Renal pelvis (tissue), 4 donors: Measurements from ENCODE around the gene NCOA7. TPM values are rescaled to one million over a fixed set of nuclear protein-coding genes. Genes with fewer than 3 reads are reported as not detected.
"Not testable (repeated sequence)": the region's sequence is repeated elsewhere in the genome, so short reads cannot be mapped to it uniquely, and the experiment has no call there.

ENCODE experiments used
- DNase-seq: peaks from one replicate; pipeline ENCODE4 v3.0.0-alpha.2; 2013
- polyA plus RNA-seq, 3 donors: library from polyadenylated mRNA; unstranded; fragments of 120-200 nt; gene quantifications; one replicate each; pipeline ENCODE4 v1.2.1, GENCODE V29; 2013; ENCODE audit not compliant: insufficient read length in 3 of 3

The NCOA7 gene
- polyA plus RNA-seq, 3 donors = 31.4 to 50.9 (median 42.6) TPM

DNA sequence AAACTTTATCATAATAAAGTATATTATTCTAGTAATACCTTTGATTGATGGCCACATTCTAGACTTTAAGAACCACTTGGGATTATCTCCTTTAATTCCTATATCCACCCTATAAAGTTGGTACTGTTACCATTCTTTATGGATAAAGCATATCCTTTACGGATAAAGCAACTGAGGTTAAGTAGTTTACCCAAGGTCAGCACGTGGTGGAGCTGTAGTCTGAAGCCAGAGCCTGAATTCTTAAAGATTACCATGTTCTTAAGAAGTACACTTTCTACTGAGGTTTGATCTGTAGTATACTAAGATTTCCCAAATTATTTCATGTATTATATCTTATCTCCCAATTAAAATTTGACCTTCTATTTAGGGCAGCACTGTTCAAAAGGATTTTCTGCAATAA lies 3.0 kb upstream of the NCOA7 start:
- DNase-seq = no peak

DNA sequence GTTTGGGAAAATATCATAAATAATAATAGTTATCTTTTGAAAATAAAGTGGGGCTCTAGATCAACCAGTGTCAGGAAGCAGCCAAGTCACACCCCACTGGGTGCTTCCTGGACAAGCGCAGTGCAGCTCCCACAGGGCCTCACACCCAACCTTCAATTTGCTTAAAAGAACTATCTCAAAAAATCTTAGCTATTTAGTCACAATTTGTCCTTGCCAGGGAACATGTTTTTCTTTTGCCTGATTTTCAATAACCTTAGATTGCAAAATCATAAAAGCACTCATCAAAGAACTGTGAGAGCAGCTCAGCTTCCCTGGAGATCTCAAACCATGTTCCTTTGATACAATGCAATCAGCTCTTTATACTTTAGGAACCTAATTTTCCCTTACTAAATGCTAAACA lies 1.6 kb upstream of the NCOA7 start:
- no peak for DNase-seq

DNA sequence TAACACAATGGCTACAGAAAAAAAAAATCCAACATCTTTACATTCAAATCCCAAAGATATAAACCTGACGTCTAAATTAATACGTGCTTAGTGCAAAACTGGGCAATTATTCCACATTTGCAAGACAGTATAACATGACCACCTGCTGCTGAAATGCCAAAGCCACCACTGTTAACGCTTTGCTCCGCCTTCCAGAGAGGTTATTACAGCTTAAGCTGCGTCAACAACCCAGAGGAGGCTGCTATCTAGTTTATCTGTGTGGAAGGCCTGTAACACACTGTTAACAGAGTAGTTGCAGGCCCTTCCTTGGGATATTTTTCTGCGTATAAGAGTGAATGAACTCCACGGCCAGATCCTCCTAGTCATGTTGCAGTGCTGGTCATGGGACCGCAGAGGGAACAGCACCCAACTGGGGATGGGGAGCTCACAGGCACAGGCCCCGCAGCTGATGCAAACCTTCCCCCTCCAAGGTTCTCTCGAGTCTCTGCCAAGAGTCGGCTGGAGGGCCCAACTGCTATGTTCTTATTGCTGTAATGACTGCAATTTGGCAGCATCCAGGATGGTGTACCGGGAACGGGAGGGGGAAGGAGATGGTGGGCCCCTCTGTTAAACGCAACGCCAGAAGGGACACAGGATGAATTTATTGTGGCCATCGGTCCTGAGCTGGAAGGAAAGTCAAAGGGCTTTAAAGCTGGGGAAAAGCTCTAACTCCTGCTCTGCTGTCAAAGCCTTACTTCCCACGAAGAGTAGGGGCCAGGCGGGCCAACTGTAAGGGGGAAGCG lies 993 bp upstream of the NCOA7 start:
- DNase-seq = peak; percentile 43

DNA sequence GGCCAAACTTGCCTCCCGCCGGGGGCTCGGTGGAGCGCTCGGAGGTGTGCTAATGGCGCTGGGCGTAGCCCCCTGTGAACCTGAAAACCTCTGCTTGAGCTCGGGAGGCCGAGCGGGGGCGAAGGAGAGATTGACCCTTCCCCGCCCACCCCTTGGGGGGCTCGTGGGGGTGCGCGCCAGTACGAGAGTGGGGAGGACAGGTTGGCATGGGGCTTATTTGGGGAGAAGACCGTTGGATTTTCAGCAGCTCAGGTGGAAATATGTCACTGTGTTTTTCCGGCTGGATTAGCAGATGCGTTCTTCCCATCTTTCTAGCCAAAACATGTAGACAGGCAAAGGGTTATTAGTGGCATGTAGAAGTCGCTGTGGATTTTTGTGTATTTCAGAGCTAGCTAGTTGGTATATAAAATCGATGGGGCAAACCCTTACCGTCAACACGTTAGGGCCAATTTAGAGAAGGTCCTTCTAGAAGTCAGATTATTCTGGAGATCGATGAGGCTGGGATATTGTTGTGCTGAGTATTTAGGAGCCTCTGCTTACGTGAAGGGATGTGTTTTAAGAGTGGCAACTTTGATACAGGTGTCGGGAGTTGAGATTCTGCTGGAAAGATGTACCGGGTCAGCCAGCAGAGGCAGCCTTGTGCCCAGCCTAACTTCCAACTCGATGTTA lies 525 bp downstream of the NCOA7 start:
- DNase-seq = no peak

DNA sequence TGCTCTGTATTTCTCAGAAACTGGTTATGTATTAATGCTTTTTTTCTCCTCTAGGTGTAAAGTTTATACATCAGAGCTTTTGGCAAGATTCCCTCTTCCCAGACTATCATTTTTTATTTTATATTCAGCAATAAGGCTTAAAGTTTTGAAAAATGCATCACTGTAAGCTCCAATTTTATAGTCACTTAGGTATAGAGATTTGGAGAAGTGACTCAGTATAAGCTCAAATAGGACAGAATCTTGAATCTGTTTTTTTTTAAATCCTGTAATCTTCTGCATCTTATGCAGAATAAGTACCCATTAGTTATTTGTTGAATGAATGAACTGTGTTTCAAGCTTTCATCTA lies 1.0 kb downstream of the NCOA7 start:
- DNase-seq = no peak

DNA sequence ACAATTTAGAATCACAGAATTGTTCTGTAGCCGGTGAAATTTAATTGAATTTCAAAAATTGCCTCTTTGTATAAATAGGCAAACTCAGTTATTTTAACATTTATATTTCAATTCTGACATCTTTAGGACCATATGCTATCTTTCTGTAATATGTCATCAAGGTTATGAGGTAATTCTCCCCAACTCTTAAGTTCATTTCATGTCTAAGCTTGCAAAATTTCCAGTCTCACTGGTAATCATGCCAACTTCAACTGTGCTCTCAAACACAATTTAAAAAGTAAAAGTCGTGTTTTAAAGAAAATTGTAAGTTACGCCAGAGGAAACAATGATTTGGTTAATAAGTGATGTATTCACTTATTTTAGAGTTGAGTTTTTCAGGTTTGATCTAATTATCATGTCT lies 1.4 kb downstream of the NCOA7 start:
- DNase-seq = no peak

DNA sequence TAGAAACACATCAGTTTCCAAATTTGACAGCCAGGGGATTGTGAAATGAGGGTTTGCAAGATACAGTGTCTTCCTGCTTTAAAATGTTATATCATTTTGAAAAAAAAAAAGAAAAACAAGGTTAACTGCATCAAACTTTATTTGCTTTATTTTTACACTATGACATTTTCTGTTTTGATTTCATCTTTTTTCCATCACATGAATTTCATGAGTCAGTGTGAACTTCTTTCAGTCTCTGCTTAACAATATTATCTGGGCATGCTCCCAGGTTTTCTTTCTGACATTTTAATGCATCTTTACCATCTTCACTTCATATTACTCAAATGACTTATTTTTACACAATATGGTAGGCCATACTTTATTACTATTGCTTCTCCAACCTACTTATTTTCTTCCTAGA lies 1.9 kb downstream of the NCOA7 start:
- no peak for DNase-seq

DNA sequence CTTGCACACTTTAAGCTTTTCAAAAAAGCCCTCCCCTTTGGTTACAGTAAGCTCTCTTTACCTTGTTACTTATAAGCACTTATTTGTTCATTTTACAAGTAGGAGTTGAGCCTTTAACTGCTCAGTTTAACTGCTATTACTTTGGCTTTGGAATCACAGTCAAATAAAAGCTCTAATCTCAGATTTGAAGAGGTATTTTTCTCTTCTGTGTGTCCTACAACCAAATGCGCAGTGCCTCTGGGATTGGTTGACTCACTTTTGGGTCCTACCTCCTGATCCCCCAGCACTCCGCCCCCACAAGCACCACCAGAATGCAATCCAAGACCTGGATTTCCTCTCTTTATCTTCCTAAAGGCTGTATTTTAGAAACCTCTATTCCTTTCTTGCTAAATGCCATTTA lies 2.5 kb downstream of the NCOA7 start:
- no peak for DNase-seq

DNA sequence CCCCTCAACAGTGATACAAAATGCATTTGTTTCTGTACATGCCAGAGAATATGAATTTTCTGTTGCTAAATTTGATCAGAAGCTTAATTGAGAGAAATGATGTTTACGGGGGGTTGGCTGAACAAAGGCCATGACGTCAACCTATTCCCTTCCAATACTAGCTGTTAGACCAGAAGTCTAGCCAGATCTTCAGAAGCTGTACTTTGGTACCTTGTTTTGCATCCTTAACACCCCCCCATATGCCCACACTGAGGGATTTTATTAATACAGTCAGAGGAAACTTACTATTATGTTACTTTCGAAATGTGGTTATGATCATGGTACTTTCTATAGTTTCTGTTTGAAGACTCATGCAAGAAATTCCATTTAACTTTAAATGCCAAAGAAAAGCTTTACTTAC lies 3.1 kb downstream of the NCOA7 start:
- no peak for DNase-seq

DNA sequence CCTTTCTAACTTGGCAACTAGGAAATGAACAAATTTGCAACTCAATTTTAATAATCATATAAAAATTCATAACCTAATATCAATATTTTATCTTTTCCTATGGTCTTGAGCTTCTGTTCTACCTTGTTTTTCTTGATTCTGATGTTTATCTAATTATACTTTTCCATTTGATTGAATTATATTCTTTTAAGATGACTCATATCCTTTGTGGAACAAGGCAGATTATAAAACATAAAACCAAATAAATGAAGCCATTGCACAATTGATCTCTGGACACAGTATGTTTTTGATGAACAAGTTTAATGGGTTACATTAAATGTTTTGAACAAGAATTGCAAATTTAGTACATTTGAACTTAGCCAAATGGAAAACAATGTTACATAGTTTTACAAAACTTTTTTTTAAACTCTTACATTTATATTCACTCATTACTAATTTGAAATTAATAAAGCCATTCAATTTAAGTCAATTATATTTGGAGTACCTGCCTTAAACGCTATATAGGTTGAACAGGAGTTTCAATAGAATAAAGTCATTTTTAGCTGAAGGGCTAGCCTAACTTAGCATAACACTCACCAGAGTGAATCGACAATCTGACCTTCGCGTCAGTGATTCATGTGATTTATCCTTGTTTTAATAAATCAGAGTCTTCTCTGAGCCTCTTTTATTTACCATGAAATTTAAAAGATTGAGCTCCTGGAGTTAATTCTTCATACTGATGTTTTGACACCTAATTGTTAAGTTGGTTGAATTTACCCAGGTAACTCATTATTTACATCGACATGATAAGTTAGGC lies 3.8 kb downstream of the NCOA7 start:
- DNase-seq = no peak

DNA sequence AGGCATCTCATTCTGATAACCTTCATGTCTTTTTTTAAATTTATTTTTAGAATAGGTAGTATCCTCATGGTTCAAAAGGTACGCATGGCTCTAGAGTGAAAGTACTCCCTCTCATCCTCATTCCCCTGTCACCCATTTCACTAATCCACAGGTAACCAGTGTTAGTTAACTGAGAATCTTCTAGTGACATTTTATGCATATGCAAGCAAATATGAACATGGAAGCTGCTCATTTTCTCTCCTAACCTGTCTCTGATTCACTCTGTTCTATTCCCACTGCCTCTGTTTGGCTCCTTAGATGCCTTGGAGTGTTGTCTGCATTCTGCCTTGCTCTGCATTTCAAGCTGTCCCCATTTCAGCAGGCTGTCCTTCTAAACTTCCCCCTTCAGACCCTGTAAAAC lies 4.5 kb downstream of the NCOA7 start:
- no peak for DNase-seq

DNA sequence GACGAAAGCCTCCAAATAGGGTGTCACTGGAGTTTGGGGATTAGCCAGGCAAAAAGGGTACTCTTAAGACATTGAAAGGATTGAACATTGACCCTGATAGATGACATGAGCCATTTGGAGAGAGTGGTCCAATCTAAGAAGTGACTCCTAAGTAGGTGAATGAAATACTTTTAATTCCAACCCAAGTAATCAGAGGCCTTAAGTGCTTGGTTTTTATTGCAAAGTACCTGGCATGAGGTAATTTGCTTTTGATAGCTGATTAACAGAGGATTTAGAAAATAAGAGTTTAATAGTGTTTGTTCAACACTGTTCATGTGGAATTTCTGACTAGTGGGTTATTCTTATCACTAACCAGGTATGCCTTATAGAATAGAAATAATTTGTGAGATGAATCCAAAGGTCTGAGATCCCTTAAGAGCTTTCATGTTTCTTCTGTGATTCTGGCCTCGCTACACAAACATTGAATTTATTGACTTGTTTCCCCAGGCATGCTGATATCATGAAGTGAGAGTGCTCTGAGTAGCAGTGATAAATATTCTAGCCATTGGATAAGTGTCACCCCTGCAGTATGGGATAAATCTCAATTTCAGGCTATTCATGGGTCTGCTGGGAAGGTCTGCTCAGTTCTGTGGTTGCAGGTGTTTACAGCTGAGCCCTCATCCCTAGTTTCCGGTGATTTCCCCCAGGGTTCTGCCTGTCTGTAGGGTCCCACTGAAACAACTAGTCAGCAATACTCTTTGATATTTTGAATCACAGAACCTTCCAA lies 6.5 kb downstream of the NCOA7 start:
- no peak for DNase-seq

DNA sequence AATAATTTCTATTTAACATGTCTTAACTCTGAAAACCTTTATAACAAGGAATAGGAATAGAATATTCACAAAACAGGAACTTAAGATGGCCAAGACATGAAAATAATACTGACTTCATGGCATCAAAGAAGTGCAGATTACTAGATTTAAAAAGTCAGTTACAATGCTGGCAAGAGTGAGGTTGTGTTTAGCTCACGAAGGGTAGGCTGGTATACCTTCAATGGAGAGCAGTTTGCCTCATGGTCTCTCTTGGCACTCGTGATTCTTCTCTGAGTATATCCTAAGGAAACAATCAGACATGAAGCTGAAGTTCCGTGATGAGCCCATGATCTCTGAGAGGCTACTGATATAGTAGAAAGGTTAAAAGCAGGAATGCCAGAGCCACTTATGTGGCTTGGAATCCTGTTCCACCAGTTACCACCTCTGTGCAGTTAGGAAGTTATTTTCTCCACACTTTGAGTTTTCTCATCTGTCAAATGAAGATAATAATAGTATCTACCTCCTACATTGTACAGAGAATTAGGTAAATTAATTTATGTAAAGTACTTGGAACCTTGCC lies 7.2 kb downstream of the NCOA7 start:
- DNase-seq = no peak

DNA sequence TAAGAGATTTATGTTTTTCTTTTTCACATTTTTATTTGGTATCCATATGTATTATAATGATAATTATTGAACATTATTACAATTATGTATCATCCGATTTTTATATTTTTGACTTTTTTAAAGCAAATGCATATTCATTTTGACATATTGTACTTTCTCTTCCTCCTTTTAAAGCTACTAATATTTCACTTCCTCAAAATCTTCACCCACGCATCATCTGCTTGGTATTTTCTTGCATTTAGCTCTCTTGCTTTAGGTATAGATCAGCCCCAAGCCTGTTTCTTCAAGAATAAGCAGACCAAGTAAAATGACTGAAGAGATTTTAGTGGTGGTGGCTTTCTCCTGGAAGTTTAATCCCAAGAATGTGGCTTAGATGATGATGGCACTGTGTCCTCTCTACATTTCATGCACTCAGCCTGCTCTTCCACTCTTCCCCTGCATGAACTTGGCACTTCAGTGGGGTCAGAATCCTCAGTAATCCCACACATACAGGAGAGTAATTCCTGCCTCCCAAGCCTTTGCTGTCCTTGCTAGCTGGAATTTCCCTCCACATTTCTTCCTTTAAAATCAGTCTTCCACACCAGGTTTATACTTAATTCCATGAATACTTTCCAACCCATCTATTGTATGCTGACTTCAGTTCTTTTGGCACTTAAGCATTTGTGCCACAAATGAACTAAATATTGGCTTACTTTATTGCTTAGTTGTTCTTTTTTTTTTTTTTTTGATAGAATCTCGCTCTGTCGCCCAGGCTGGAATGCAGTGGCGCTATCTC lies 8.2 kb downstream of the NCOA7 start:
- DNase-seq = no peak

DNA sequence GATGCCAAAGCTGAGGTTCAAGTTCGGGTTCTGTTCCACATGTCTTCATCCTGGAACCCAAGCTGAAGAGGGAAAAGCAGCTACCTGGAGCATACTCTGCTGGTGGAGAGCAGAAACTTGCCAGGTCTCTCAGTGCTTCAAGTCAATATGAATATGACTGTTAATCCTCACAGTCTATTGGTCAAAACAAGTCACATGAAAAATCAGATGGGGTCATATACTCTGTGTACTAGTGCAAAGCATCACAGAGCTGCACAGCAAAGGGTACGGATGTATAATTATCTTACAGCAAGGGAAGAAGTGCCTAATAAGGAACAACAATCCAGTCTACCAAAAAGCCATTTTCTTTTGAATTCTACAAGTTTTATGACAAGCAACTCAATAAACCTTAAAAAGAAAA lies 11.6 kb downstream of the NCOA7 start:
- DNase-seq = no peak

DNA sequence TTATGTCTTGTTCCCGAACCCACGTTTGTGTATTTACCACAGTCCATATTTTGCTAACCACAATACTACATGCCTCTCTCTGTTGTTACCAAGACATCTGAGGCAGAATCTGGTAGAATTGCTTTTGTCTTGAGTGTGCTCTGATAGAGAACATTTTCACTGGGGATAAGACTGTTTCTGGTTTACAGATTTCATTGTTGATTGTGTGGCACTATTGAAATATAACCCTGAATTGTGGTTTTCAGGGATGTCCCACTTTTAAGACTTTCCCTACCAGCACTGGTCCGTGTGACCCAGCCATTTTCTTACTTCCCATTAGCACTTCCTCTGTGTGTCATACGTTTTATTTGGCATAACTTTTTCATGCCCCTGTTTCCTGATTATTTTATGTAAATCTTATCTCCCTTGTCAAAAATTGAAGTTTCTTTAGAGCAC lies 12.2 kb downstream of the NCOA7 start:
- DNase-seq = no peak

DNA sequence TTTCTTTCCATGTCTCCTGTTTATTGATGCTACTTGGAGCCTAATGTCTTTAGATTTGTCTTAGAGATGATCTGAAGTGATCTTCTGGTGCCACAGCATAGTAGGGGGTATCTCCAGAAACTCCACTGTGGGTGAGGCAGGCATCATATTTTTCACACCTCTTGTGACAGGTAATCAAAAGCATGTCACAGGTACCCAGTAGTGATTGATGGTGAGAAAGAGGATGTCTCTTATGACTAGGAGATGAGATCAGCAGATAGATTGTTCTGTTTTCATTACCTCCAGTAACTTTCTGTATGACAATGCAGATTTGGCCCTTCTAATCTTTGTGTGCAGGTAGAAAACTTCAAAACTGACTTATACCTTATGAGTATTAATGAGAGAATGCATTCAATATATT lies 13.5 kb downstream of the NCOA7 start:
- DNase-seq = no peak

DNA sequence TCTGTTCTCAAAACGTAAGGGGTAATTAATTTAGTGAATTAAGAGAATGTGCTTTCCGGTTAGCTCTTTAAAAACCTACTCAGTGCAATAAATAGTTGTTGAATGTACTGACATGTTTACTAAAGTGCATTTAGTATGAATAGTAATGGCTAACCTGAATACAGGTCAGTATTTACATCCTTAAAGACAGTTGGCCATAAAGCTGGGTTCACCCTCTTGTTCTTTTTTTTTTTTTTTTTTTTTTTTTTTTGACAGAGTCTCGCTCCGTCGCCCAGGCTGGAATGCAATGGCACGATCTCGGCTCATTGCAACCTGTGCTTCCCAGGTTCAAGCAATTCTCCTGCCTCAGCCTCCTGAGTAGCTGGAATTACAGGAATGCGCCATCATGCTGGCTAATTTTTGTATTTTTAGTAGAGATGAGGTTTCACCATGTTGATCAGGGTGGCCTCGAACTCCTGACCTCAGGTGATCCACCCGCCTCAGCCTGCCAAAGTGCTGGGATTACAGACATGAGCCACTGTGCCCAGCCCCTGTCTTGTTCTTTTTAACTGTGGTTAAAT lies 14.2 kb downstream of the NCOA7 start:
- DNase-seq = not testable (repeated sequence)

DNA sequence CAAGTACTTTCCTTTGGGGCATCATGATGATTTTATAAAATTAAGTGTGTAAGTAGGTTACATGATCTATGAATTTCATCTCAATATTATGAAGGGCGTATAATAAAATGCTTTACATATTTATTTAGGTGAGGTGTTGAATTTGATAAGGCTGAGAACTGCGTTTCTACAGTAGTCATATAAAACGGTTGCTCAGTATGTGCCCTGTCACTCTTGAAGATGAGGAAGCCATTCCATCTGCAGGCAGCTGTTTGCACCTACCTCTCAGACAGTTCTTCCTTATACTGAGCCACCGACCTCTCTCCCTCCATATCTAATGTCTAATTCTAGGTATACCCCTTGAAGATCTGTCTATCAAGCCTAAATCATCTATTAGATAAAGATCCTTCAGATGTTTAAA lies 16.1 kb downstream of the NCOA7 start:
- no peak for DNase-seq

DNA sequence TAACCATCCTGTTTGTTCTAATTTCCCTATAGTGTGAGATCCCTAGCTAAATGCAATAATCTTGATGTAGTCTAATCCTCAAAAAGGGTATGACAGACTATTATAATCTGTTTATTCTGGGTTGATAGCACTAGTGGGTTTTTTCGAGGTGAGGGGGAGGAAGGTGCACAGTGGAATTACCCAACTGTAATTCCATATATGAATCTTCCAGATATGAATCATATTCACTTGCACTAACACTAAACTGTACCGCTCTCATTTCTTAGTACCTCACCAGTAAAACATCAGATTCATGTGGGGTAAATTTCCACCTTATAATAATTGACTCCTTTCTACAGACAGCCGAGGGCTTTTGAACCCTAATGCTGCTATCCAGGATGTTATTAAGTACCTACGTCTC lies 16.5 kb downstream of the NCOA7 start:
- DNase-seq = no peak

DNA sequence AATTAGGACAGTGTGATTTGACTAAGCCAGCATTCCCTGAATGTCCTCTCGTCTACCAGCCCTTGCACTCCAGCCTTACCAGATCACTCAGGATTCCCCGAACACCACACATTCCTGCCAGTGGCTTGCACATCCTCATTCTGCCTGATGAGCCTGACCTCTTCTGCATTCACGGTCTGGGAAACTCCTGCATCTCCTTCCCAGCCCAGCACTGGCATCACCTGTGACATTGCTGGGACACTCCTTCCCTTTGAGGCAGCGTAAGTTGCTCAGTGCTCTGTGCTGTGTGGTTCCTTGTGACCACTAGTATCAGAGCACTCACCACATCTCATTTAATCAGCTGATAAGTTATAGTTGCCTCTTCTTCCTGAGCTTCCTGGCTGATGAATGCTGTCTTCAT lies 17.3 kb downstream of the NCOA7 start:
- DNase-seq = no peak
